ENCODE data around the gene OR7A10.

Gene OR7A10

DNA sequence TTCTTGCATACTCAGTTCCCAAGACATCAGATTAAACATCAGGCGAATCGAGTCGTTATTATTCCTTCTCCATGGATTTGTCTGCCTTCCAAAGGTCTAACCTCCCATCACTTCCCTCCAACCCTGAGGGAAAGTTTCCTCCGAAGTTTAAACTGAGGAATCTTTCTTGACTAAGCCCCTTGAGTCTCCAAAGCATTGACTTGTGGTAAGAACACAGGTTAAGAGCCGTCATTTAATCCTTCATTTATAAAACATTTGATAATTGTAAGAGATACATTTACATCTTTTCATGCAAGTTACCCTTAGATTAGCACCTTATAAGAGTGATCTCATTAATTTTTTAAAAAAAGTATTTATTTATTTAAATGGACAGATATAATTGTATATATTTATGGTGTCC, at the start of gene OR7A10:
Gene OR7A10 (minus strand): TSS at position 101 of the 400 bp plus-strand sequence. CDS start 7,045 bp downstream, outside the sequence.
- DNase-seq (ENCODE audit: low spot score): no peak
- TF ChIP-seq, protein P1, sequence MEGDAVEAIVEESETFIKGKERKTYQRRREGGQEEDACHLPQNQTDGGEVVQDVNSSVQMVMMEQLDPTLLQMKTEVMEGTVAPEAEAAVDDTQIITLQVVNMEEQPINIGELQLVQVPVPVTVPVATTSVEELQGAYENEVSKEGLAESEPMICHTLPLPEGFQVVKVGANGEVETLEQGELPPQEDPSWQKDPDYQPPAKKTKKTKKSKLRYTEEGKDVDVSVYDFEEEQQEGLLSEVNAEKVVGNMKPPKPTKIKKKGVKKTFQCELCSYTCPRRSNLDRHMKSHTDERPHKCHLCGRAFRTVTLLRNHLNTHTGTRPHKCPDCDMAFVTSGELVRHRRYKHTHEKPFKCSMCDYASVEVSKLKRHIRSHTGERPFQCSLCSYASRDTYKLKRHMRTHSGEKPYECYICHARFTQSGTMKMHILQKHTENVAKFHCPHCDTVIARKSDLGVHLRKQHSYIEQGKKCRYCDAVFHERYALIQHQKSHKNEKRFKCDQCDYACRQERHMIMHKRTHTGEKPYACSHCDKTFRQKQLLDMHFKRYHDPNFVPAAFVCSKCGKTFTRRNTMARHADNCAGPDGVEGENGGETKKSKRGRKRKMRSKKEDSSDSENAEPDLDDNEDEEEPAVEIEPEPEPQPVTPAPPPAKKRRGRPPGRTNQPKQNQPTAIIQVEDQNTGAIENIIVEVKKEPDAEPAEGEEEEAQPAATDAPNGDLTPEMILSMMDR (IDR thresholded peaks at IDR 0.05; ENCODE audit: extremely low read depth, missing control alignments): no peak

DNA sequence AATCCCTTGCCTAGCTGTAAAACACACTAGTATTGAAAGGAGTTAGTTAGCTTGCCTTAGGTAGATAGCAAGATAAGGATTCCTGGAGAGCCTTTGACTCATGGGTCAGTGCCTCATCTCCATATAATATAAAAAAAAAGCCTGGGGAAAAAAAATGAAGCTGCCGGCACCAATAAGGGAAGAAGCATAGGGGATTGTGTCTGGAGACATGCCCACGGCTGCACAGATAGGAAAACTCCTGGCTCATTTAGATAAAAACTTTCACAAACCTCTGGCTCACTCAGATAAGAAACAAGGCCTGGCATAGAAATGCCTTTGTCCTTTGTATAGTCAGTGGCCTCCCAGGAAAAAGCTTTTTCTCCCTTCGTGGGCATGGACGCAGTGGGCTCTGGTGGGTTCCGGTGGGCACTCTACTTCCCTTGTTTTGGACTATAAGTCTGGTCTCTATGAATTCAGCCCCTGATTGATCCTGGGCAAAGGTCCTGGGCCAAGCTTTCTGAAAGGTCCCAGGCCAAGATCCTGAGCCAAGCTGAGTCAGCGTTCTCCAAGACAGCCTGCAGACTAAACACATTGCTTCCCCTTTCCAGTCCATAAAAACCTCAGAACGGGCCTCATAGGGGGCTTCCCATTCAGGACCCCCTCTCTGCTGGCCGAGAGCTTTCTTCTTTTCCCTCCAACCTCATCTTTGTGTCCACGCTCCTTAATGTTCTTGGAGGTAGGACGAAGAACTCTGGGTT, 42.1 kb upstream of the OR7A10 start:
- TF ChIP-seq, protein P1 (IDR thresholded peaks at IDR 0.05; ENCODE audit: extremely low read depth, missing control alignments): no peak
- no peak for DNase-seq (ENCODE audit: low spot score)

DNA sequence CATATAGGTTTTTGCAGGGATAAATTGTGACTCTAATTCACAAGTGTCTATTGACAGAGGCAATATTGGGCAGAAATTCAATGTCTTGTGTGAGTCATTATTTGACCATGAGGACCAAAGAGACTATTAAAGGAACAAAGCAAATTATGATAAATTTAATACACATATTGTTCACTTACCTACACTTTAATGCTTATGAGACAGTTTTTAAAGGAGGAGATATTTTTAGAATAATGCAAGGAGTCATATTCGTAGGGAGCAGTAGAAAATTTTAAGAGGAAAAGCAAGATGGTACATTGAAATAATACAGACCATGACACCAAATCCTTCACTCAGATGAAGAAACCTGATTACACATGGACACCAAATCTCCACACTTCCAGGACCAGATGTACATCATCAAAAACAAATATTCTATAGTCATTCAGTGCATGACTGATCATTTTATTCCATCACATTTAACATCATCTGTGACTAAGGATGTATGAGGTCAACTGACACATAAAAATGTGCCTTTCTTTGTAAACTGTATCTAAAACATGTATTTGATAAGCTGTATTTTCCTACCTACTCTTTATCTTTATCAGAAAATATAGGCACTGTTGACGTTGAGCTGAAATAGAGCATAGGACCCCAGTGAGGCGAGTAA, 41.4 kb upstream of the OR7A10 start:
- TF ChIP-seq, protein P1 (IDR thresholded peaks at IDR 0.05; ENCODE audit: extremely low read depth, missing control alignments): no peak
- no peak for DNase-seq (ENCODE audit: low spot score)

DNA sequence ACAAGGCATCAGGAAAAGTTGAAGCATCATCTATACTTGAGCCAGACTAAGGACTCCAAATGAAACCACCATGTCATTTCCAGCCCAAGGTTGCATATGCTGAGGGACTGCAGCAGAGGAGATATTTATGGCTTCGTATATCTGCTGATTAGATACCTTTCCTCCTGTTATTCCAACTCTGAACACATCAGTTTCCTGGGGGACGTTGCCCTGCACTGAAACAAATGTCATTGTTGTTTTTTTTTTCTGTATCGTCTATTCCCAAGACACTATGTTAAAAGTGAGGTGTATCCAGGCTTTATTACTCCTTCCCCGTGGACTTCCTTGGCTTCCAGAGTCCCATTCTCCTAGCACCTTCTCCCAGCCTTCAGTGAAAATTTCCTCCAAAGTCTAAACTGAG, 37.3 kb upstream of the OR7A10 start, which contains the start of gene OR7A17:
Gene OR7A17 (minus strand): TSS at position 101 of the 400 bp plus-strand sequence. CDS start 4,777 bp downstream, outside the sequence.
- DNase-seq (ENCODE audit: low spot score): no peak
- TF ChIP-seq, protein P1 (IDR thresholded peaks at IDR 0.05; ENCODE audit: extremely low read depth, missing control alignments): no peak

DNA sequence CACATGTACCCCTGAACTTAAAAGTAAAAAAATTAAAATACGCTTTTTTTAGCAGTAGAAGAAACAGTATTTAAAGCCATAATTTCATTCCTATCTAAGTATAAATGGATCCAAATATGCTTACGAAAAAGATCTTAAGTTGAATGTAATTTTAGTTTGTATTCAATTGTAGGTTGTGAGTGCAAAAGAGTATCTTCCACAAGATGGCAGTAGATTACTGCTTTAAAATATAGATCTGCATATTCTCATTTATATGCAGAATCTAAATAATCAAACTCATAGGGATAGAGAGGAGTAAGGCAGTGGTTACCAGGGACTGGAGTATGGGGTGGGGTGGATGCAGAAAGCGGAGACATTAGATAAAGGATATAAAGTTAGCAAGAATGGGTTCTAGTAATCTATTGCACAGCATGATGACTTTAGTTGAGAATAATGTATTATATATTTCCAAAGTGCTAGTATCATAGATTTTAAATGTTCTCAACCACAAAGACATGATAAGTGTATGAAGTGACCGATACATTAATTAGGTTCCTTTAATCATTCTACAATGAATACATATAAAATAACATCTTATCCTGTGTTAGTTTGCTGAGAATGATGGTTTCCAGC, 23.0 kb upstream of the OR7A10 start:
- TF ChIP-seq, protein P1 (IDR thresholded peaks at IDR 0.05; ENCODE audit: extremely low read depth, missing control alignments): peak; percentile 37
- DNase-seq (ENCODE audit: low spot score): peak; percentile 13

DNA sequence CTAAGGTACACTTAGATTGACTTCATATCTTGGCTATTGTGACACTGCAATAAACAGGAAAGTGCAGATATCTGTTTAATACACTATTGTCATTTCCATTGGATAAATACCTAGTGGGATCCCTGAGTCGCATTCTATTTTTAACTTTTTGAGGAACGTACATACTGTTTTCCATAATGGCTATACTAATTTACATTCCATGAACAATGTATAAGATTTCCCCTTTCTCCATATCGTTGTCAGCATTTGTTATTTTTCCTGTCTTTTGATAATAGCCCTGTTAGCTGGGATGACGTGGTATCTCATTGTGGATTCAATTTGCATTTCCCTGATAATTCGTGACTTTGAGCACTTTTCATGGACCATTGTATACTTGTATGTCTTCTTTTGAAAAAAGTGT, 19.8 kb upstream of the OR7A10 start:
- DNase-seq (ENCODE audit: low spot score): no peak
- TF ChIP-seq, protein P1 (IDR thresholded peaks at IDR 0.05; ENCODE audit: extremely low read depth, missing control alignments): no peak

DNA sequence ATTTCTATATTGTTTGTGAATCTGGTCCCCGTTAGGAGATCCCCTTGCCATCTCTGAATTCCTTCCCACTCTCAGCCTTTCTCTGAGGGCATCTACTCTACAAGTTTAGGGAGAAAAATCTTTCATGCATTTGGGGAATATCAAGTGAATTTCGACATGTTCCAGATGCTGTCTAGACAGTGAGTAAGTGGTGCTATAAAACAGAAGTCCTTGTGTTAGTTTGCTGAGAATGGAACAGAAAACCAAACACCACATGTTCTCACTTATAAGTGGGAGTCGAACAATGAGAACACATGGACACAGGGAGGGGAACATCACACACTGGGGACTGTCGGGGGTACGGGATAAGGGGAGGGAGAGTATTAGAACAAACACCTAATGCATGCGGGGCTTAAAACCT, 5.1 kb downstream of the OR7A10 start:
- TF ChIP-seq, protein P1 (IDR thresholded peaks at IDR 0.05; ENCODE audit: extremely low read depth, missing control alignments): no peak
- DNase-seq (ENCODE audit: low spot score): no peak

All from GM20000 (cell line).